Stimulated activated CD4-positive, alpha-beta T cell treated with anti-CD3 and anti-CD28 coated beads, Interleukin-15, amount 100 ng/mL, for 1 hour (primary cell): ENCODE measurements around the gene USHBP1.
A peak's percentile ranks its signal among the peaks of the same experiment; 100 is the strongest.
"Not testable (repeated sequence)": the region's sequence is repeated elsewhere in the genome, so short reads cannot be mapped to it uniquely, and the experiment has no call there.

Source experiments
- DNase-seq, 2 donors: peaks; one replicate each; pipeline ENCODE4 v3.0.0-alpha.2; 2020; ENCODE audit warnings: low read depth in 1 of 2, low spot score in 1 of 2

The USHBP1 gene

GRCh38 chr19:17295551-17295950, 31.0 kb upstream of the USHBP1 start:
- not testable (repeated sequence) for DNase-seq

GRCh38 chr19:17294051-17294891, 29.7 kb upstream of the USHBP1 start:
- peak in 1 of 2 donors; percentile 43 for DNase-seq

- no peak for DNase-seq
Measured at GRCh38 chr19:17293605-17294004, 29.1 kb upstream of the USHBP1 start.

GRCh38 chr19:17292301-17293074, 27.9 kb upstream of the USHBP1 start:
- DNase-seq = peak; percentile 55 to 80

GRCh38 chr19:17289489-17289888, 24.9 kb upstream of the USHBP1 start:
- peak in 1 of 2 donors; percentile 27 for DNase-seq

- no peak for DNase-seq
Measured at GRCh38 chr19:17286752-17287151, 22.2 kb upstream of the USHBP1 start.

GRCh38 chr19:17286263-17286662, 21.7 kb upstream of the USHBP1 start:
- no peak for DNase-seq

GRCh38 chr19:17285415-17286135, 21.0 kb upstream of the USHBP1 start:
- DNase-seq = no peak

- no peak for DNase-seq
Measured at GRCh38 chr19:17283504-17283996, 19.0 kb upstream of the USHBP1 start.

GRCh38 chr19:17282488-17283125, 18.1 kb upstream of the USHBP1 start:
- DNase-seq = peak; percentile 69 to 73

GRCh38 chr19:17281391-17282304, 17.1 kb upstream of the USHBP1 start, which contains the start of gene ANKLE1:
ANKLE1 (plus strand) TSS chr19:17281901; CDS start chr19:17281921, 20 bp downstream.
- DNase-seq = peak in 1 of 2 donors; percentile 21

- no peak for DNase-seq
Measured at GRCh38 chr19:17279436-17279835, 14.9 kb upstream of the USHBP1 start.

GRCh38 chr19:17275441-17276175, 11.1 kb upstream of the USHBP1 start:
- DNase-seq = no peak

GRCh38 chr19:17274892-17275291, 10.3 kb upstream of the USHBP1 start:
- not testable (repeated sequence) for DNase-seq

GRCh38 chr19:17268754-17269153, 4.2 kb upstream of the USHBP1 start:
- no peak for DNase-seq

GRCh38 chr19:17266975-17267788, 2.6 kb upstream of the USHBP1 start, which contains the start of gene BABAM1:
BABAM1 (plus strand) TSS chr19:17267443; CDS start chr19:17268807, 1,364 bp downstream.
- peak; percentile 79 to 84 for DNase-seq

- no peak for DNase-seq
Measured at GRCh38 chr19:17266589-17266974, 2.0 kb upstream of the USHBP1 start.

GRCh38 chr19:17266026-17266425, 1.5 kb upstream of the USHBP1 start:
- DNase-seq = no peak
